ENCODE results near the gene PTPRN2. TPM values are rescaled to one million over a fixed set of nuclear protein-coding genes. Genes with fewer than 3 reads are reported as not detected.

Gene PTPRN2
- total and polyA plus RNA-seq, 4 experiments from 2014 or later: 1.7 to 2.6 (median 1.9) TPM

DNA sequence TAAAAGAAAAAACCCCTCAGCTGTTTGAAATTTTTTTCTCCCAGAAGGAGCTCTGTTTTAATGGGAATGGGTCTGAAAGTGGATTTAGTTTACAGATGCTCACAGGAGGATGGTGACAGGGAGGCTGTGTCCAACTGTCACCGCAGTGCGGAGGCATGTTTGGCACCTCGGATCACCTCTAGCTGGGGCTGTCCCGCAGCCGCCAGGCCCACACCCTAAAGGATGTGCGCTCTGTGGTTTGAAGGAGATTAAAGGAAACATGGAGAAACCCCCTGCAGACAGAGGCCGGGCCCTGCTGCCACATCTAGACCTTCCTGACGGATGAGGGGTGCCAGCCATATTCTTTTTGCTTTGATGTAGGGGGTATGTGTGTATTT, 1090.3 kb downstream of the PTPRN2 start:
- Histone ChIP-seq H3K4me1 (ENCODE audit: insufficient read depth, low read length) (peaks cover 23% of the 10 kb centered on the region), H3K27ac (ENCODE audit: low read depth, low read length) (no peak overlapping the region), H3K27me3 (ENCODE audit: insufficient read depth, low read length) (no peaks in the 10 kb centered on the region), H3K36me3 (ENCODE audit: insufficient read depth, low read length) (no peaks in the 10 kb centered on the region), H3K9me3 (ENCODE audit: control insufficient read depth in 1 of 2, low read length in 2 of 2) (no peaks in the 10 kb centered on the region), H3K4me3 (ENCODE audit: low read length in 2 of 2) (no peak overlapping the region)
- Mint-ChIP-seq H3K27ac (peak overlapping the region in 1 of 7 donors; percentile 18), H3K9me3 (peaks cover 0 to 7% (median under 1%) of the 10 kb centered on the region in 8 donors), H3K27me3 (no peaks in the 10 kb centered on the region), H3K36me3 (peaks cover 0 to 1% of the 10 kb centered on the region in 2 donors), H3K4me1 (peaks cover 22 to 39% (median 31%) of the 10 kb centered on the region in 4 donors), H3K4me3 (no peak overlapping the region)
- DNase-seq: no peak
- ChIA-PET POLR2A (ENCODE audit: partially characterized antibody) (no interaction called here), CTCF (ENCODE audit: partially characterized antibody) (interaction anchor here (0.6 to 0.7 kb wide), 2 partner anchors 22 to 26 kb away, joined by 3 to 4 read pairs; no protein-coding TSS in a partner anchor)
- intact Hi-C loops (cut with micrococcal nuclease): no loop called here

GRCh38 chr7:157496416-157497275, 1091.0 kb downstream of the PTPRN2 start:
- POLR2A ChIA-PET (ENCODE audit: partially characterized antibody): no interaction called here

GRCh38 chr7:157495594-157495993, 1092.0 kb downstream of the PTPRN2 start:
- Histone ChIP-seq H3K4me1 (ENCODE audit: insufficient read depth, low read length) (peaks cover 19% of the 10 kb centered on the region), H3K36me3 (ENCODE audit: insufficient read depth, low read length) (no peaks in the 10 kb centered on the region), H3K27ac (ENCODE audit: low read depth, low read length) (no peak overlapping the region), H3K27me3 (ENCODE audit: insufficient read depth, low read length) (no peaks in the 10 kb centered on the region), H3K9me3 (ENCODE audit: control insufficient read depth in 1 of 2, low read length in 2 of 2) (no peaks in the 10 kb centered on the region), H3K4me3 (ENCODE audit: low read length in 2 of 2) (no peak overlapping the region)
- Mint-ChIP-seq H3K4me3 (no peak overlapping the region), H3K4me1 (peaks cover 20 to 39% (median 31%) of the 10 kb centered on the region in 4 donors), H3K27me3 (peaks cover 0 to 1% of the 10 kb centered on the region in 2 donors), H3K27ac (peak overlapping the region in 1 of 7 donors; percentile 56), H3K36me3 (peaks cover under 1 to 4% of the 10 kb centered on the region in 2 donors), H3K9me3 (peaks cover 0 to 14% (median 8%) of the 10 kb centered on the region in 8 donors)
- POLR2A ChIA-PET (ENCODE audit: partially characterized antibody): interaction anchor here (1.4 to 1.5 kb wide), 2 partner anchors 8 to 23 kb away, joined by 3 to 7 read pairs; no protein-coding TSS in a partner anchor
- intact Hi-C loops (cut with micrococcal nuclease): no loop called here
- CTCF ChIA-PET (ENCODE audit: partially characterized antibody): no interaction called here
- DNase-seq: no peak

More at GRCh38 chr7:157496416-157497275, 1091.0 kb downstream of the PTPRN2 start:
- H3K36me3 ChIP-seq (ENCODE audit: insufficient read depth, low read length): no peaks in the 10 kb centered on the region
- Mint-ChIP-seq H3K27me3 (peaks cover 0 to 1% of the 10 kb centered on the region in 2 donors), H3K9me3 (peaks cover 0 to 10% (median 3%) of the 10 kb centered on the region in 8 donors), H3K36me3 (peaks cover 0 to 4% of the 10 kb centered on the region in 2 donors), H3K27ac (peak overlapping the region in 2 of 7 donors; percentile 18 to 55), H3K4me3 (no peak overlapping the region), H3K4me1 (peaks cover 19 to 35% (median 26%) of the 10 kb centered on the region in 4 donors)
- CTCF ChIA-PET (ENCODE audit: partially characterized antibody): interaction anchor here (0.7 kb wide), 1 partner anchor 25 kb away, joined by 3 read pairs; no protein-coding TSS in a partner anchor
- H3K4me3 ChIP-seq (ENCODE audit: low read length in 2 of 2): no peak overlapping the region
- H3K9me3 ChIP-seq (ENCODE audit: control insufficient read depth in 1 of 2, low read length in 2 of 2): no peaks in the 10 kb centered on the region
- intact Hi-C loops (cut with micrococcal nuclease): no loop called here
- no peak overlapping the region for H3K27ac ChIP-seq (ENCODE audit: low read depth, low read length)
- DNase-seq: no peak
- H3K27me3 ChIP-seq (ENCODE audit: insufficient read depth, low read length): no peaks in the 10 kb centered on the region
- peaks cover 16% of the 10 kb centered on the region for H3K4me1 ChIP-seq (ENCODE audit: insufficient read depth, low read length)

GRCh38 chr7:157495177-157495553, 1092.5 kb downstream of the PTPRN2 start:
- Histone ChIP-seq H3K4me3 (ENCODE audit: low read length in 2 of 2) (no peak overlapping the region), H3K4me1 (ENCODE audit: insufficient read depth, low read length) (peaks cover 23% of the 10 kb centered on the region), H3K36me3 (ENCODE audit: insufficient read depth, low read length) (no peaks in the 10 kb centered on the region), H3K27me3 (ENCODE audit: insufficient read depth, low read length) (no peaks in the 10 kb centered on the region), H3K27ac (ENCODE audit: low read depth, low read length) (no peak overlapping the region), H3K9me3 (ENCODE audit: control insufficient read depth in 1 of 2, low read length in 2 of 2) (no peaks in the 10 kb centered on the region)
- H3K36me3 Mint-ChIP-seq: peaks cover 2 to 4% of the 10 kb centered on the region in 2 donors
- peaks cover 0 to 14% (median 8%) of the 10 kb centered on the region in 8 donors for H3K9me3 Mint-ChIP-seq
- ChIA-PET CTCF (ENCODE audit: partially characterized antibody) (no interaction called here), POLR2A (ENCODE audit: partially characterized antibody) (interaction anchor here (1.4 to 1.5 kb wide), 2 partner anchors 8 to 23 kb away, joined by 3 to 7 read pairs; no protein-coding TSS in a partner anchor)
- intact Hi-C loops (cut with micrococcal nuclease): no loop called here
- H3K4me3 Mint-ChIP-seq: no peak overlapping the region
- no peak for DNase-seq
- peaks cover 0 to 1% of the 10 kb centered on the region in 2 donors for H3K27me3 Mint-ChIP-seq
- peaks cover 24 to 44% (median 34%) of the 10 kb centered on the region in 4 donors for H3K4me1 Mint-ChIP-seq
- no peak overlapping the region for H3K27ac Mint-ChIP-seq

- POLR2A ChIA-PET (ENCODE audit: partially characterized antibody): interaction anchor here (1.4 to 1.5 kb wide), 2 partner anchors 9 to 22 kb away, joined by 3 to 7 read pairs; no protein-coding TSS in a partner anchor
These were observed 1093.0 kb downstream of the PTPRN2 start for GRCh38 chr7:157494506-157495176.

DNA sequence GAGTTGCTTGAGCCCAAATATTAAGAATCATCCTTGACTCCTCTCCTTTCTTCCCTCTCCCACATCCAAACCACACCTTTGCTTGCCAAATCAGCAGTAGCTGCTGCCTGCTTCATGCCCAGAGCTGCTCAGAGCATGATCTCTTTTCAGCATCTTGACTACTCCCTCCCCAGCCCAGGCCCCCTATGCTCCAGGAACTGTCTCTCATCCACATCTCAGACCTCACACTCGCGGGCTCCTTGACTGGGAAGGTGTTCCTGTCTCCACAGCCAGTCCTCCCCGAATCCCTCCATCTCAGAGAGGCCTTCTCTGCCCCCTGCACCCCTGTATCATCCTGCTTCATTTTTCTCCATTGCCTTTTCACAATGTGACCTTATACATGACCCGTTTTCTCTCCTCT, 1093.8 kb downstream of the PTPRN2 start:
- Mint-ChIP-seq H3K27ac (peak overlapping the region in 1 of 7 donors; percentile 18), H3K4me3 (peak overlapping the region in 1 of 8 donors; percentile 75), H3K4me1 (peaks cover 27 to 49% (median 37%) of the 10 kb centered on the region in 4 donors), H3K27me3 (peaks cover 0 to 1% of the 10 kb centered on the region in 2 donors), H3K36me3 (peaks cover 2 to 4% of the 10 kb centered on the region in 2 donors), H3K9me3 (peaks cover 0 to 14% (median 8%) of the 10 kb centered on the region in 8 donors)
- Histone ChIP-seq H3K27me3 (ENCODE audit: insufficient read depth, low read length) (no peaks in the 10 kb centered on the region), H3K4me1 (ENCODE audit: insufficient read depth, low read length) (peaks cover 36% of the 10 kb centered on the region), H3K9me3 (ENCODE audit: control insufficient read depth in 1 of 2, low read length in 2 of 2) (no peaks in the 10 kb centered on the region), H3K27ac (ENCODE audit: low read depth, low read length) (no peak overlapping the region), H3K4me3 (ENCODE audit: low read length in 2 of 2) (no peak overlapping the region), H3K36me3 (ENCODE audit: insufficient read depth, low read length) (no peaks in the 10 kb centered on the region)
- POLR2A ChIA-PET (ENCODE audit: partially characterized antibody): interaction anchor here (1.5 to 4.9 kb wide), 2 partner anchors 21 to 22 kb away, joined by 7 to 57 read pairs; no protein-coding TSS in a partner anchor
- CTCF ChIA-PET (ENCODE audit: partially characterized antibody): interaction anchor here (1.0 to 1.4 kb wide), 2 partner anchors 12 to 16 kb away, joined by 3 read pairs; no protein-coding TSS in a partner anchor
- intact Hi-C loops (cut with micrococcal nuclease): no loop called here
- DNase-seq: no peak

More at GRCh38 chr7:157494506-157495176, 1093.0 kb downstream of the PTPRN2 start:
- H3K27ac ChIP-seq (ENCODE audit: low read depth, low read length): no peak overlapping the region
- no peak for DNase-seq
- Mint-ChIP-seq H3K27me3 (peaks cover 0 to 1% of the 10 kb centered on the region in 2 donors), H3K4me3 (no peak overlapping the region), H3K27ac (peak overlapping the region in 1 of 7 donors; percentile 7), H3K9me3 (peaks cover 0 to 14% (median 8%) of the 10 kb centered on the region in 8 donors), H3K4me1 (peaks cover 26 to 45% (median 36%) of the 10 kb centered on the region in 4 donors), H3K36me3 (peaks cover 2 to 4% of the 10 kb centered on the region in 2 donors)
- H3K36me3 ChIP-seq (ENCODE audit: insufficient read depth, low read length): no peaks in the 10 kb centered on the region
- H3K4me3 ChIP-seq (ENCODE audit: low read length in 2 of 2): no peak overlapping the region
- H3K9me3 ChIP-seq (ENCODE audit: control insufficient read depth in 1 of 2, low read length in 2 of 2): no peaks in the 10 kb centered on the region
- no peaks in the 10 kb centered on the region for H3K27me3 ChIP-seq (ENCODE audit: insufficient read depth, low read length)
- peaks cover 28% of the 10 kb centered on the region for H3K4me1 ChIP-seq (ENCODE audit: insufficient read depth, low read length)
- CTCF ChIA-PET (ENCODE audit: partially characterized antibody): no interaction called here
- intact Hi-C loops (cut with micrococcal nuclease): no loop called here

All from CD4-positive, alpha-beta memory T cell (primary cell).